Kidney (tissue), 14 donors: ENCODE data around the gene NID2. TPM values are rescaled to one million over a fixed set of nuclear protein-coding genes. Genes with fewer than 3 reads are reported as not detected.

Experiments
- DNase-seq, 5 donors: peaks; one replicate each; pipeline ENCODE4 v3.0.0-alpha.2; 2013 to 2020
- FAIRE-seq: peaks from 2 replicates; lab custom pipeline; 2012; peaks lifted over from hg19 to GRCh38; lab: Jason Lieb, UNC
- H3K27ac ChIP-seq, 2 donors: one replicate each; pipeline ENCODE4 v1.7.0; 2013; ENCODE audit warnings: low read depth in 2 of 2, low read length in 2 of 2, inconsistent platforms in 1 of 2
- H3K27me3 ChIP-seq: one replicate; pipeline ENCODE4 v1.7.1; 2013; ENCODE audit warnings: low read length, inconsistent platforms; ENCODE audit not compliant: control insufficient read depth, insufficient read depth
- H3K36me3 ChIP-seq, 3 donors: one replicate each; pipeline versions ENCODE4 v1.7.0 to v1.7.1; 2013; ENCODE audit warnings: low read length in 3 of 3, control low read depth in 1 of 3, inconsistent platforms in 1 of 3; ENCODE audit not compliant: insufficient read depth in 3 of 3, control insufficient read depth in 2 of 3
- H3K4me1 ChIP-seq, 3 donors: one replicate each; pipeline versions ENCODE4 v1.7.0 to v1.7.1; 2013; ENCODE audit warnings: low read length in 3 of 3, inconsistent platforms in 1 of 3, low read depth in 1 of 3; ENCODE audit not compliant: control insufficient read depth in 2 of 3, insufficient read depth in 2 of 3
- H3K4me3 ChIP-seq, 3 donors: one replicate each; pipeline versions ENCODE4 v1.7.0 to v1.8.1; 2013; ENCODE audit warnings: low read length in 3 of 3, control low read depth in 1 of 3, inconsistent platforms in 1 of 3
- H3K9ac ChIP-seq, 3 donors: one replicate each; pipeline versions ENCODE4 v1.7.0 to v1.7.1; 2013; ENCODE audit warnings: low read length in 3 of 3, control low read depth in 1 of 3, inconsistent platforms in 1 of 3
- H3K9me3 ChIP-seq, 3 donors: one replicate each; pipeline versions ENCODE4 v1.7.0 to v1.7.1; 2013; ENCODE audit warnings: low read length in 3 of 3, control low read depth in 1 of 3, inconsistent platforms in 1 of 3; ENCODE audit not compliant: control insufficient read depth in 2 of 3, insufficient read depth in 1 of 3
- intact Hi-C: fragments of 100-400 bp; cut with DNase I; formaldehyde crosslinking; loops from one replicate; pipeline ENCODE4 v1.11.1; 2022
- polyA plus RNA-seq: library from polyadenylated mRNA; stranded (reverse); fragments of 350-450 nt; fragmentation: Illumina TruSeq; extraction: RNeasy Lipid Tissue Mini Kit (QIAGEN cat#74804); gene quantifications from one replicate; pipeline ENCODE4 v1.2.3, GENCODE V29; 2014; ENCODE audit warnings: low read depth, low replicate concordance; ENCODE audit not compliant: insufficient read depth
- total RNA-seq: library from RNA; stranded (reverse); fragmentation: NEBNext Ultra II Directional; extraction: Animal tissue kit (Norgen Biotek cat#: 25700); gene quantifications from one replicate; pipeline ENCODE4 v1.2.1, GENCODE V29; 2021
- TF ChIP-seq, protein P1 (sequence below): IDR thresholded peaks from 3 replicates; pipeline ENCODE4 v1.5.1; 2012; ENCODE audit warnings: mild to moderate bottlenecking, moderate library complexity, borderline replicate concordance; ENCODE audit not compliant: insufficient read depth; ENCODE audit errors: extremely low read depth
- donor health status: control.
- donor health status: control.
- donor health status: control.
- donor health status: control.
- donor health status: control.
- donor health status: DM: yes; HTN: yes; CAD: no.
- donor health status: Normal renal cell carcinoma (clear cell type).

NID2 gene
- total and polyA plus RNA-seq, 2 donors from 2014 or later = 7.1 to 37.7 TPM

DNA sequence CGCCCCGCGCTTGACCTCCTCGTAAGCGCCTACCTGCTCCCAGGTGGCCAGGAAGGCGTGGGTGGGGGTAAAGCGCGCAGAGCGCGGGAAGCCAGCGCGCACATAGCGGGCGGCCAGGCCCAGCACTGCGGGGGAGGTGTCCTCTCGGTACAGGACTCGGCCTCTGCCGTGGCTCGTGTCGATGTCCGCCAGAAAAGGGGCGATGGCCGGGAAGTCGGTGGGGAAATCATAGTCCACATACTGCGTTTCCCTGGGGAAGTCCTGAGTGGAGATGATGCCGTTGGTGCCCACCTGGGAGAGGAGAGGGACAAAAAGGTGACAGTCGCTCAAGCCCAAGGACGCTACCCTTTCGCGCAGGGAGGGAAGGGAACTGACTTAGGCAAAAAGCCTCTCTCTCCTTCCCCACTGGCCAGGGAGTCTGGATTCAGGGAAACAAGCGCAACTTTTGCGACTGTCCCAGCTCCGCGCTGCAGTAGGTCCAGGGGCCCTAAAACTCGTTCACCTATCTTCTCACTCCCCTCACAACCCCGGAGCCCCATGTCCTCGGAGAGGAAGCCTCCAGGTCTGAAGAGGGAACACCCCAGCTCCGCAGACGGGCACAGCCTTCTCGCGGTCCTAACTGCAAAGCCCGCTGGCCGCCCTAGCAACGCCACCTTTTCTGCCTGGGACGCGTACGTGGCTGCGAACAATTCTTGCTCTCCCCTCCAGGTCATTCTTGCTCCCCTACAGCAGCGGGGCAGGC is 815 bp downstream of the NID2 start:
- intact Hi-C loops = no loop called here
- Histone ChIP-seq H3K4me3 (peak overlapping the region; percentile 80 to 86 (median 81)), H3K36me3 (no peaks in the 10 kb centered on the region), H3K9me3 (no peaks in the 10 kb centered on the region), H3K4me1 (peaks cover 0 to 9% (median 5%) of the 10 kb centered on the region in 3 donors), H3K27ac (peak overlapping the region; percentile 20 to 61), H3K9ac (peak overlapping the region; percentile 39 to 74 (median 64)), H3K27me3 (no peaks in the 10 kb centered on the region)
- TF ChIP-seq, protein P1, sequence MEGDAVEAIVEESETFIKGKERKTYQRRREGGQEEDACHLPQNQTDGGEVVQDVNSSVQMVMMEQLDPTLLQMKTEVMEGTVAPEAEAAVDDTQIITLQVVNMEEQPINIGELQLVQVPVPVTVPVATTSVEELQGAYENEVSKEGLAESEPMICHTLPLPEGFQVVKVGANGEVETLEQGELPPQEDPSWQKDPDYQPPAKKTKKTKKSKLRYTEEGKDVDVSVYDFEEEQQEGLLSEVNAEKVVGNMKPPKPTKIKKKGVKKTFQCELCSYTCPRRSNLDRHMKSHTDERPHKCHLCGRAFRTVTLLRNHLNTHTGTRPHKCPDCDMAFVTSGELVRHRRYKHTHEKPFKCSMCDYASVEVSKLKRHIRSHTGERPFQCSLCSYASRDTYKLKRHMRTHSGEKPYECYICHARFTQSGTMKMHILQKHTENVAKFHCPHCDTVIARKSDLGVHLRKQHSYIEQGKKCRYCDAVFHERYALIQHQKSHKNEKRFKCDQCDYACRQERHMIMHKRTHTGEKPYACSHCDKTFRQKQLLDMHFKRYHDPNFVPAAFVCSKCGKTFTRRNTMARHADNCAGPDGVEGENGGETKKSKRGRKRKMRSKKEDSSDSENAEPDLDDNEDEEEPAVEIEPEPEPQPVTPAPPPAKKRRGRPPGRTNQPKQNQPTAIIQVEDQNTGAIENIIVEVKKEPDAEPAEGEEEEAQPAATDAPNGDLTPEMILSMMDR = no peak
- peak; percentile 61 to 83 (median 63) for DNase-seq
- no peak for FAIRE-seq

DNA sequence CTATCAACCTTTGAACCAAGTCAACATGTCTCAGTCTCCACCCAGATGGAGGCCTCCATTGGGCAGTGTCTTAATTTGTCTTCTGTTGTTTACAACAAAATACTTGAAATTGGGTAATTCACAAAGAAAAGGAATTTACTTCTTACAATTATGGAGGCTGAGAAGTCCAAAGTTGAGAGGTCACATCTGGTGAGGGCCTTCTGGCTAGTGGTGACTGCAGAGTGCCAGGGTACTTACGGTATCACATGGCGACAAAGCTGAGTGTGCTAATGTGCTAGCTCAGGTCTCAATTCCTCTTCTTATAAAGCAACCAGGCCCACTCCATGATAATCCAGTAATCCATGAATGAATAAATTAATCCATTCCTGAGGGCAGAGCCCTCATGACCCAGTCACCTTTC is 4.7 kb downstream of the NID2 start:
- FAIRE-seq = no peak
- intact Hi-C loops = no loop called here
- peaks cover 0 to 12% (median 9%) of the 10 kb centered on the region in 3 donors for H3K4me1 ChIP-seq

DNA sequence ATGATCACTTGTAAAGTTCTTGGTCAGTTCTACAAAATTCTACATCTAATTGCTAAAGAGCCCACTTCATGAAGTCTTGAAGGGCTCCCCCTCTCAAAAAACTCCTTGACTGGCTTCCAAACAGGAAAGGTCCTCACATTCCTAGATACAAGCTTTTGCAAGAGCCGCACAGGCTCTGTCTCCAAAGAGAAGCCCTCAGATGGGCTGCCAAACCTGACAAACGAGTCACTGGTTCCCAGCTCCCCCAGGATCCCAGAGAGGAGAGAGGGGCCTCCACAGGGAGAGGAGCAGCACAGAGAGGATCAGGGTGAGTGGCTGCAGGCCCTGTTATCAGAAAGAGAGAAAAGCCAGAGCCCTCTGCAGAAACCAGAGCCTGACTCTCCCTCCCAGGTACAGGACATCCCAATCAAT is 5.8 kb downstream of the NID2 start:
- no peaks in the 10 kb centered on the region for H3K9me3 ChIP-seq
- DNase-seq (peak in 1 of 5 donors; percentile 54), FAIRE-seq (no peak)
- no peak overlapping the region for H3K4me3 ChIP-seq
- H3K9ac ChIP-seq = no peak overlapping the region
- TF ChIP-seq, protein P1 = no peak
- H3K4me1 ChIP-seq = peaks cover 0 to 13% (median 7%) of the 10 kb centered on the region in 3 donors
- intact Hi-C loops = no loop called here
- H3K27me3 ChIP-seq = no peaks in the 10 kb centered on the region
- H3K27ac ChIP-seq = no peak overlapping the region
- H3K36me3 ChIP-seq = no peaks in the 10 kb centered on the region

More for the DNA sequence above, 4.7 kb downstream of the NID2 start:
- Histone ChIP-seq H3K9ac (no peak overlapping the region), H3K9me3 (no peaks in the 10 kb centered on the region), H3K27ac (no peak overlapping the region), H3K36me3 (no peaks in the 10 kb centered on the region), H3K27me3 (no peaks in the 10 kb centered on the region), H3K4me3 (no peak overlapping the region)
- no peak for DNase-seq
- TF ChIP-seq, protein P1 = no peak
